IPS-15b (cell line): Measurements from ENCODE around the gene MCFD2.

Source experiments
- H3K27me3 ChIP-seq: one replicate; pipeline ENCODE4 v1.6.1; 2013; ENCODE audit warnings: low read length; ENCODE audit not compliant: control insufficient read depth, insufficient read depth
- H3K36me3 ChIP-seq: one replicate; pipeline ENCODE4 v1.6.1; 2013; ENCODE audit warnings: low read length; ENCODE audit not compliant: control insufficient read depth, insufficient read depth
- H3K4me1 ChIP-seq: one replicate; pipeline ENCODE4 v1.6.1; 2013; ENCODE audit warnings: mild to moderate bottlenecking, low read length; ENCODE audit not compliant: control insufficient read depth, insufficient read depth
- H3K4me3 ChIP-seq: one replicate; pipeline ENCODE4 v1.5.1; 2013; ENCODE audit warnings: low read depth, low read length
- H3K9ac ChIP-seq: one replicate; pipeline ENCODE4 v1.6.1; 2013; ENCODE audit warnings: low read depth, mild to moderate bottlenecking, low read length
- H3K9me3 ChIP-seq: one replicate; pipeline ENCODE4 v1.6.1; 2013; ENCODE audit warnings: mild to moderate bottlenecking, low read length; ENCODE audit not compliant: control insufficient read depth, insufficient read depth

The MCFD2 gene

DNA sequence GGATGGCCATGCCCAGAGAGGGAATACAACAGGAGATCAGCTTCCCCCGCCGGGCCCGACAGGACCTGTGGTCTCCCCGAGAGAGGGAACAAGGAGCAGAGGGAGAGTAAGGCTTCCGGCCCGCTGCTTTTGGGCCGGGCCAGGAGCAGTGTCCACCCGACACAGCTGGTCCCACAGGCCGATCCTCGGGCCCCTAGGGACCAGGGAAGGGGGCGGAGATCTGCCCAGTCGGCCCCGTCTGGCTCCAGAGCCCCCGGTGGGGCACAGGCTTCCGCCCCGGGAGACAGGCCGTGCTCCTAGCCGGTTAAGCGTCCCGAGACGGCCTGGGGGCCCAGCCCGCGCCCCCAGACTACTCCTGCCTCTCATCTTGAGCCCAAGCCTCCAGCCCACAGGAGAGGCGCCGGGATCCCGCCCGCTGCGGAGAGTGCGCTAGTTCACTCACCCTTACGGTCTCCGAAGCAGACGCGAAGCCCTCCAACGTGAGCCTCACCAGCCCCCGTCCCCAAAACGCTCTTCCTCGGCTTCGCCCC, at the start of gene MCFD2:
TSS of gene MCFD2 (minus strand) at position 526 of the 530 bp plus-strand sequence. CDS start 6,635 bp downstream, outside the sequence.
- Histone ChIP-seq H3K9me3 (no peaks in the 10 kb centered on the region), H3K4me3 (peak within 1 kb of the TSS; percentile 100), H3K9ac (peak within 1 kb of the TSS; percentile 88), H3K27me3 (no peaks in the 10 kb centered on the region), H3K36me3 (peaks cover 3% of the 10 kb centered on the region), H3K4me1 (no peaks in the 10 kb centered on the region)

DNA sequence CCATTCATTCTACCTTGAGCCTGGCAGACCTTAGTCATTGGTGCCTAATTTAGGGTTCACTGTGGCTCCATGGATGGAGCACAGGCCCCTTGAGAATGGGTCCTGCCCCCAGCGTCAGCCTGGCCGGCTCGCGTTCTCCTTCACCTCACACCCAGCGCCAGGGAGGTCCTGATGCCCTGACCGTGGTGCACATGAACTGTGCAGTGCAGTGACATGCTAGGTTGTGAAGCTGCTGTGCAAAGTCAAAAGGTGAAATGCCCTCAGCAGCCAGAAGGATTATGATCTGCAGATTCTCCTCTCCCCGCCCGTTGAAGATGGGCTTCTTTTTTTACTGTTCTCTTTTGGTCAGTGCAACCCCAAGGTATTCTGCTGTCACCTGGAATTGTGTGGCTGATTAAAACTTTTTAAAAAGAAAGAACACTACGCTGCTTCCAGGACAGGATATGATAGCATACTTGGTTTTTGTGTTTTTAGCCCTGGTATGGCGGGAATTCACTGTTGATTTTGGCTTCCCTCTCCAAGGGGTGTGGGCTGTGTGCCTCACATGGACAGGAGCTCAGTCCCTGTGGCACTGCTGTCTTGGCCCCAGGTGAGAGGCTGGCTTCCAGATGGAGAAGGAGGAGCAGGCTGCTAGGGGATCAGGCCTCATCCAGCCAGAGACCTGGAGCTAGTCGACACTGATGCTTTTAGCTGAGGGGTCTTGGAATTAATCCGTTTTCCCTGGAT, 49.4 kb upstream of the MCFD2 start:
- no peak overlapping the region for H3K4me3 ChIP-seq
- no peaks in the 10 kb centered on the region for H3K27me3 ChIP-seq
- peaks cover 5% of the 10 kb centered on the region for H3K36me3 ChIP-seq
- no peaks in the 10 kb centered on the region for H3K4me1 ChIP-seq
- H3K9ac ChIP-seq = no peak overlapping the region
- H3K9me3 ChIP-seq = no peaks in the 10 kb centered on the region

DNA sequence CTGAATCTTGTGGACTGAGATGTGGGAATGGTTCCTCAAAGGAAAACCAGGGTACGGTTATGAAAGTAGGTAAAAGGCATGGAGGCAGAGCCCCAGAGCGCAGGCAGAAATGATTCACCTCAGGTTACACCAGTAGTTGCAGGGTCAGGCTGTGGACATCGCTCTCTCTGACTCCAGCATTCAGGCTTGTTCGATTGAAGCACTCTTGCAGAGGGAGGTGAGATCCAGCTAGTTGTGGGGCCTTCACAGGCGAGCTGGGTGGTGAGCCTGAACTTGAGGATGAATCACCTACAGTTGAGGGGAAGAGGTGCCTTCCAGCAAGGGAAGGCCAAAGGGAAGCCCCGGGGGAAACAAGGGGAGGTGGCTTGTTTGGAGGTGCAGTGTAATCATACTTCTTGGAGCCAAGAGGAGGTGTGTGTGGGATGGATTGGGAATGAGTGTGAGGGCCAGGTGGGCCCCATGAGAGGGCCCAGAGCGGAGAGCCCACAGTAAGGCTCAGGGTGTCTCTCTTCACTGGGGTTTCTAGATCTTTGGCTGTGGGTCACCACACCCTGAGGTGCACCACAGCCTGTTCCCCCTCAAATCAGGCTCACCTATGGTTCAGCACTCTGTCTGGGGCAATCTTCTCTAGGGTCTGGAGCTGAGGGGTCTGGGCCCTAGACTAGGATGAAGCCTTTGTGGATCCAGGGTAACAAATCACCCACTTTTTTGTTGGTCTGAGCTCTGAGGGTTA, 48.5 kb upstream of the MCFD2 start:
- Histone ChIP-seq H3K9ac (no peak overlapping the region), H3K9me3 (no peaks in the 10 kb centered on the region), H3K4me3 (no peak overlapping the region), H3K27me3 (no peaks in the 10 kb centered on the region), H3K4me1 (no peaks in the 10 kb centered on the region), H3K36me3 (peaks cover 5% of the 10 kb centered on the region)

DNA sequence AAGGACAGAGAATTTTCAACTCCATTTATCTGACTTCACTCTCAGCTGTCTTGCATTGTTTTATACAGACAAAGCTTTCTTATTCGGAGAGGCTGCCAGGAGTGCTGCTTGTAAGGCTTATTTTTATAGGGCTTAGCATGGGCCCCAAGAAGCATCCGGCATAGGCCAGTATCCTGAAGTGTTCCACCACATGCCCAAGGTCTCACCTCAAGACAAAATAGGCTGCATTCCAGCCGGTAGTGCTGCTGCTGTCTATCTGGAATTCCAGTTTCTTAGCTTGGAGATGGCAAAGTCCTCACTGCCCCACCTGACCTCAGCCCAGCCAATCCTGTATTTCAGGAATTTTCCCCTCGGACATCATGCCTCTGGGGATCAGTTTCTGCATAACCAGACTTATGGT, 47.6 kb upstream of the MCFD2 start:
- H3K4me1 ChIP-seq = no peaks in the 10 kb centered on the region

DNA sequence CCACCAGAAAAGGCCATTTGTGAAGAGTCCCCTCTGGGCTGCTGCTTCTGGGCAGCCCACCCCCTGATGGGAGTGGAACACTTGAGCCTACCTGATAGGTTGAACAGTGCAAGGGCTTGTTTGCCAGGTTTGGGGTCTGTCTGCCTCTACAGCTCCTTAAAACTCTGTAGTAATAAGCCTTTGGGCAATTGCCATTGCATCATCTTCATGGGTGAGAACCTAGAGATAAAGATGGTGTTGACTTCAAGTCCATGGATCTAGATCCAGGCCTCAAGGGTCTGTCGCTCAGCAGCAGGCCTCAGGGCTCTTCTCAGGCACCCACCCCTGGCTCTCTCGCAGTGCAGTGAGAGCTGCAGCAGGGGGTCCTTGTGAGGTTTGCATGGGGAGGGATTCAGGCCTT, 47.1 kb upstream of the MCFD2 start:
- Histone ChIP-seq H3K4me3 (no peak overlapping the region), H3K27me3 (no peaks in the 10 kb centered on the region), H3K36me3 (peaks cover 11% of the 10 kb centered on the region), H3K9me3 (no peaks in the 10 kb centered on the region), H3K9ac (no peak overlapping the region), H3K4me1 (no peaks in the 10 kb centered on the region)

More for the DNA sequence above, 47.6 kb upstream of the MCFD2 start:
- Histone ChIP-seq H3K36me3 (peaks cover 8% of the 10 kb centered on the region), H3K9ac (no peak overlapping the region), H3K27me3 (no peaks in the 10 kb centered on the region), H3K9me3 (no peaks in the 10 kb centered on the region), H3K4me3 (no peak overlapping the region)

DNA sequence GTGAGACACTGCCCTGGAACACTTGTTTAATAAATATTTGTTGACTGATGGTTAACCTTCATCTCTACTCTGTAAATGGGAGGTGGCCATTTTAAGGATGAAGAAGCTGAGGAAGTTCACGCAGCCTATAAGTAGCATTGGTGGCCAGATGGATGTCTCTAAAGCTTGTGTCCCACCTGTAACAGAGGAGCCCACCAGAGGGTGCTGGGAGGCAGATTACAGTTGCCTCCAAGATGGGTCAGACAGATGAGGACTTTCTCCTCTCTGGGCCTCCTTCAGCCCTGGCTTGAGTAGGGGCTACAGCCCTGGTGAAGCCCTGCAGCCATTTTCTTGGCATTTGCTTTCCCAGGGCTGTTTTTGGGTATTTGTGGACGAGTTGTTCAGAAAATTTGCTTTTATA, 45.0 kb upstream of the MCFD2 start:
- Histone ChIP-seq H3K36me3 (peaks cover 21% of the 10 kb centered on the region), H3K4me3 (no peak overlapping the region), H3K9me3 (no peaks in the 10 kb centered on the region), H3K9ac (no peak overlapping the region), H3K4me1 (no peaks in the 10 kb centered on the region), H3K27me3 (no peaks in the 10 kb centered on the region)

DNA sequence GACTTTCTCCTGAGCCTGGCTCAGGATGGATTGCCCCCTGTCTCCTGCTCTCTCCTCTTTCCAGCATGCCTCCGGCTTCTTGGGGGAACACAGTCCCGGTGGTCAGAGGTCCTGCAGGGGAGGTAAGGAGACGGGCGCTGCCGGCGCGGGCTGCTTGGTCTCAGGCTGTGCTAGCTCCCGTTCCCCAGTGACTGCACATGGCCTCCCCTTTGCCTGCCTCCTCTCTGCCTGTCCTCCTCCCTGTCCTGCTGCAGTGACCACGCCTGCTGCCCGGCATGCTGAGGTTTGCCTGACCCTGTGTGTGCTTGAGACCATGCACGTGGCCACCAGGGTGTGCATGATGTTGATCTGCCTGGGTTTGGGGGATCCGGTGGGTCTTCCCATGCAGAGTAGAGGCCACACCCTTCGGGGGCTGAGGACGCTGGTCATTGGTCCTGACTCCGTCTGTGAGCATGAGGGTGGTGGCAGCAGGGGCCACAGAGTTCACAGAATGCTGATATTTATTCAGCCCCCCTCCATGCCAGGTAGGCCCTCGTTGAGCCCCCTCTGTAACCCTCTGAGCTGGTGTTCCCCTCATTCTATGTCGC, 42.9 kb upstream of the MCFD2 start:
- H3K4me3 ChIP-seq = no peak overlapping the region
- H3K27me3 ChIP-seq = no peaks in the 10 kb centered on the region
- peaks cover 16% of the 10 kb centered on the region for H3K36me3 ChIP-seq
- no peak overlapping the region for H3K9ac ChIP-seq
- no peaks in the 10 kb centered on the region for H3K9me3 ChIP-seq
- H3K4me1 ChIP-seq = no peaks in the 10 kb centered on the region

DNA sequence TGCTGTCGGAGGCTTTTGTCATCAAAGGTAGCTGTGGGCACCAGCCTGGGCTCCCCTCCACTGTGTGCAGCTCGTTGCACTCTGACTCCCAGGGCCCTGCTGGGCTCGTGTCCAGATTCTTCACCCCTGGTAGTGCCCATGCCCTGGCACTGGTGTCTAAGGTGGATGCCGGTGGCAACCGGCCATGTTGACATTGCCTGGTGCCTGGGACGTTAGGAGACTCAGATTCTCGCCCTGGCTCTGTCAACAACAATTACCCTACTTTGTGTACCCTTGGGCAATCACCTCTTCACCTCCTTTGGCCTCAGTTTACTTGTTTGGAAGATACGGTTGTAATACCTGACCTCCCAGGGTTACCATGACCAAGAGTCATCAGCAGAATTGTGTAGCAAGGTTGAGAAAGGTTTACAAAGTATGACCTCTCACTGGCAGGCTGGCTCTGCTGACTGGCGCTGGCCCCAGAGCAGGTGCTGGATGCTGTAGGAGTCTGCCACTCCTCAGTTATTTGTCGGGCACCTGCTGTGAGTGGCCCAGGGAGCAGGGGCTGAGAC, 41.5 kb upstream of the MCFD2 start:
- H3K9me3 ChIP-seq = no peaks in the 10 kb centered on the region
- no peak overlapping the region for H3K4me3 ChIP-seq
- H3K36me3 ChIP-seq = peaks cover 16% of the 10 kb centered on the region
- H3K9ac ChIP-seq = no peak overlapping the region
- H3K27me3 ChIP-seq = no peaks in the 10 kb centered on the region
- H3K4me1 ChIP-seq = no peaks in the 10 kb centered on the region

DNA sequence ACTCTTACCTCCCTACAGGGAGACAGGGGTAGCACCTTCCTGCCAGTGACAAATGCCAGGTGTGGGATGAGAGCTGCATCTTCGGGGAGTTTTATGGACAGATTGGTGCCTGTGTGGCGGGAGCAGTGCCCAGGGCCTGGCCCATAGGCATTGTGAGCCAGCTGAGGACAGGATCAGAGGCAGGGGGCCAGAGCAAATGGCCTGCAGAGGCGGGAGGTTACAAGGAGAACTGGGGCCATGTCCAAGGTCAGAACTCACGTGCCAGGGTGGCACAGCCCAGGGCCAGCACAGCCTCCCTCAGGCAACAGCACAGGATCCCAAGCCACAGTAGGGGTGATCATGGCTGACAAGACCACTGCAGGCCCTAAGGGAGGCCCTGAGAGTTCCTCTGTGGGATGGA, 40.2 kb upstream of the MCFD2 start:
- H3K4me1 ChIP-seq = no peaks in the 10 kb centered on the region
- no peaks in the 10 kb centered on the region for H3K9me3 ChIP-seq
- peaks cover 16% of the 10 kb centered on the region for H3K36me3 ChIP-seq
- no peak overlapping the region for H3K4me3 ChIP-seq
- H3K9ac ChIP-seq = no peak overlapping the region
- no peaks in the 10 kb centered on the region for H3K27me3 ChIP-seq

DNA sequence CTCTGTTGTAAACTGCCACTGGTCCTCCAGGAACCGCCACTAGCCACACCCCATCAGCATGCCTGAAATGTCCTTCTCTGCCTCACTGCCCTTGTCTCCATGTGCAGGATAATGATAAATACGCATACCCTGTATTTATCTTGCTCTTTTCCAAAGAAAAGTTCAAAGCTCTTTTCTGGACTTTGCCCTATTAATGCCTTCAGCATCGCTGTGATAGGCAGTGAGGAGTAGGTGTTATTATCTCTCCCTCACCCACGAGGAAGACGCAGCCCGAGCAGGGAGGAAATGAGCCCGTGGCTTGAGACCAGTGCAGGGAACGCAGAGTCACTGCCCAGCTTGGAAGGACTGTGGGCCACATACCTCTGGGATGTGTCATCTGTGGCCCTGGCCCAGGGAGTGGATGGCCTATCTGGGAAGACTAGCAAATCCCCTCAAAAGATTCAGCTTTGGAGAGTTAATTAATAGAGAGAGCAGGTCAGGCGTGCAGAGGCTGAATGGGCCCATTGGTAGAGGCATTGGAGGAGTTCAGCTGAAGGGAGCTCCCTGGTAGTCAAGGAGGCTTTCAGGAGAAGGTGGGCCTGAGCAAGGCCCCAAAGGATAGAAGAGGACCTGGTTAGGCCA, 39.5 kb upstream of the MCFD2 start:
- Histone ChIP-seq H3K36me3 (peaks cover 16% of the 10 kb centered on the region), H3K4me3 (no peak overlapping the region), H3K27me3 (no peaks in the 10 kb centered on the region), H3K9ac (no peak overlapping the region), H3K9me3 (no peaks in the 10 kb centered on the region), H3K4me1 (no peaks in the 10 kb centered on the region)

DNA sequence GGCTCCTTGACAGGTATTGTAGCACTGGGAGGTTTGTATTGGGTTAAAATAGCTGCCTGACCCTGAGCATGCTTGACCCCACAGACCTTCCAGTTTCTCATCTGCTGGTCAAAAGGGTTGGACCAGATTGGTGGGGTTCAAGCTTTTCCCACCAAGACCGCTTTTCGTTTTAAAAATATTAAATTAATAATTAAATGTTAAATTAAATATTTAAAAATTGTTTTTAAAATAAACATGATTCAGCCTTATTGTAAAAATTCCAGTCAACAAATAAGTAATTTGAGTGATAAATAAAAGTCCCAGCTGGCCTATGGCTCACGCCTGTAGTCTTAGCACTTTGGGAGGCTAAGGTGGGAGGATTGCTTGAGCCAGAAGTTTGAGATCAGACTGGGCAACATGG, 36.6 kb upstream of the MCFD2 start:
- Histone ChIP-seq H3K4me3 (no peak overlapping the region), H3K36me3 (peaks cover 7% of the 10 kb centered on the region), H3K27me3 (no peaks in the 10 kb centered on the region), H3K9ac (no peak overlapping the region), H3K9me3 (no peaks in the 10 kb centered on the region), H3K4me1 (no peaks in the 10 kb centered on the region)
